NCI-H187 treated with DMSO at 0.1 percent for 48 hours (cell line): Measurements from ENCODE around the gene AFG3L2.

Source experiments
- DNase-seq: peaks from one replicate; lab custom pipeline; 2025; lab: John Stamatoyannopoulos, UW

Gene AFG3L2

GRCh38 chr18:12361770-12362378 is 15.2 kb downstream of the AFG3L2 start:
- no peak for DNase-seq

DNA sequence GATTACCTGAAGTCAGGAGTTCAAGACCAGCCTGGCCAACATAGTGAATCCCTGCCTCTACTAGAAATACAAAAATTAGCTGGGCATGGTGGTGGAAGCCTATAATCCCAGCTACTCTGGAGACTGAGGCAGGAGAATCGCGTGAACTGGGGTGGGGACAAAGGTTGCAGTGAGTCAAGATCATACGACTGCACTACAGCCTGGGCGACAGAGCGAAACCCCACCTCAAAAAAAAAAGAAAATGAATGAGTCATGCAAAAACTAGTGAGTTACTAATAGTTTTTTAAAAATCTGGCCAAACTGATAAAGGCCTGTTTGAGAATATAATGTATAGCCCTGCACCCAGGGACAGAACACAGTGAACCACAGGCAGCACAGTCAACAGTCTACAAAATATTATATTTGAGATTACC is 17.5 kb downstream of the AFG3L2 start:
- no peak for DNase-seq

DNA sequence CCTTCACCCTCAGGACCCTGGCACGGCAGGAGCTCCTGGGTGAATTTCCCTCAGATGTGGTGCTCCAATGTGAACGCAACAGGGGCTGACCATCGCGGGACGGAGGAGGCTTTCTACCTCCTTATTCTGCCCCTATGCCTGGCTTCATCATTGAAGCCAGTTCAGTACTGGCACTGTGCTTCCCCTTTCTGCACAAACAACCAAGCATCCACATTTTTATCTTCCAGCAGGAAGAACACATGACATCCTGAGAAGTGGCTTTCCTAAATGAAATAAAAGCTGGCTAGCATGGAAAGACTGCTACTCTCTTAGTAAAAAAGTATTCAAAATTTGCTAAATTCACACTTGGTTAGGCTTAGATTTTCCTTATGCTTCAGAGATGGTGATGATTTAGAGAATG is 24.8 kb downstream of the AFG3L2 start:
- DNase-seq, result no peak

DNA sequence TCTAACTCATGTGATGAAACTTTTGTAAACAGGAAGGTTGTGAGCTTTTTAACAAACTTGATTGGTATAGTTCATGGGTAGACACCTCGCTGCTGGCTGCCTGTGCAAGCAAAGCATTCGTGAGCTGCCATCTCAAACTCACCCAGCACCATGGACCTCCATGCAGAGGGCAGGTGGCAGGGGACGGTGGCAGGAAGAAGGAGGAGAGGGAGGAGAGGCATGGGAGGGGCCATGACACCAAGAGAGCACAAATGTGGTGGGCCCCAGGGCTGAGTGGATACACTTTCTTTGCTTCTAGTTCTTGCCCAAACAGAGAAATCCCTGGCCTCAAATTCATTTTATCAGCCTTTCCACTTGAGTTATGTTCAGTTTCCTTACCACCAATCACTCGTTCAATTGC is 29.1 kb downstream of the AFG3L2 start:
- no peak for DNase-seq

- no peak for DNase-seq
Observed at GRCh38 chr18:12346240-12346565, 30.8 kb downstream of the AFG3L2 start.

DNA sequence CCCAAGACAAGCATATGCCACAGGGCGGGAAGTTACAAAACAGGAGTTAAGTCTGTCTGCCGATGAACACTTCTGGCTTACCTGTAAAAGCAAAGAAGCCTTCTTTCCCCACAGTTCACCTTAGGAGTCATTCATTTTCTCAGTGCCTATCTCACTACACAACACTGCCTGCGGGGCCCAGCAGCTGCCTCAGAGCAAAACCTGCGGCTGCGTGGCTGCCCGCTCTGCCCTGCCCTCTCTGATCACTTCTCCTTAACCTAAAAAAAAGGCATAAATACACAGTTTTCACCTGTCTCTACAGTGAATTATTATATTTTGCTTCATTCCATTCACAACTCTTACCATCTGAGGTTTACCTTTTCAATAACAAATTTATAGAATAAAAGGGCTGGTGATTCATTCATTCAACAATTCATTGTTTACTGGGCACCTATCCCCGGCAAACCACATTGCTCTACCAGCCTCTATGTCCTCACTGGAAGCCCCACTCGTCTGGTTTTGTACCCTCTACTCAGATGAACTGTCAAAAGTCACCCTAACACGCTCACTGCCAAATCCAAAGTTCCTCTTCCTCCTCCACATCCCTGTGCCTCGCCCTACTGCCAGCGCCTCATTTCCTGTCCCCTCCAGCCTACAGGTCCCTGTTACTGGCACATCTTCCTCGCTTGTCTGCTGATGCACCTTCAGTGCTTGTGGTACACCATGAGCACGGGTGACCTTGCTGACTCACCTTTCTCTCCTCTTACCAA is 31.4 kb downstream of the AFG3L2 start:
- DNase-seq, result no peak

GRCh38 chr18:12342661-12343060 is 34.4 kb downstream of the AFG3L2 start:
- no peak for DNase-seq

GRCh38 chr18:12340945-12341660 is 35.9 kb downstream of the AFG3L2 start:
- DNase-seq, result no peak

GRCh38 chr18:12338382-12338781 is 38.6 kb downstream of the AFG3L2 start:
- DNase-seq, result no peak

DNA sequence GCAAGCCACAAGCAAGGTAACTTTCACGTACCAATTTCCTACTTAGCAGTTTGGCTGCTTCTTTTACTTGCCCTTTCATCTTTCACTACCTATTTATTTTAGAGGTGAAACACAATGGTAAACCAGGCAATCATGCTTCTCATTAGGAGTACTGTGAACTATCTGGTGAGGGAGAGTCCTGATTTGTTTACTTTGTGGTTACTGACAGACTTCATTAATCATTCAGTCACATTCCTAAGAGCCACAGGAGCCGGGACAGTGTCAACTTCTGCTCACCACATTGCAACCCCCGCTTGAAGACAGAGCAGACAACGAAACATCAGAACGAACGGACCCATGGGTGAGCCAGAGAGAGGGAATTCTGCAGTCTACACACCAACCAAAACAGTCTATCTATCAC is 40.1 kb downstream of the AFG3L2 start:
- no peak for DNase-seq

GRCh38 chr18:12336171-12336613 is 40.8 kb downstream of the AFG3L2 start:
- no peak for DNase-seq

- DNase-seq, result no peak
Observed at GRCh38 chr18:12335503-12335902, 41.5 kb downstream of the AFG3L2 start.

DNA sequence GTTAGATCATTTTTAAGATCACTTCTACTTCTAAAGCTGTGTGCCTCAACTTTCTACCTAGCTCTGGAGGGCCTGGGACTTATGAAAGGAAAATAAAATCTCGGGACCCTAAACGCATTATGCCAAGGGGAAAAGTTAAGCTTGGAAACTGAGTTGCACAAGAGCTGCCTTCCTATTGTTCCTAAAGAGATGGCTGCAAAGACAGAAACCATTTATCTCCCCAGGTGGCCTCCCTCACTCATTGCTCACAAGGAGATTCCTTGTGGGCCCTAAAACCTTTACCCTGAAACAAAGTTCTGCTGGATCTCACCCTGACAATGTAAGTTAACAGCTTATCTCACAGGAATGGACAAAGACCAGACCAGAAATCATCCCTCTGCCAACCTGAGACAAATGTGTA is 42.2 kb downstream of the AFG3L2 start:
- no peak for DNase-seq

DNA sequence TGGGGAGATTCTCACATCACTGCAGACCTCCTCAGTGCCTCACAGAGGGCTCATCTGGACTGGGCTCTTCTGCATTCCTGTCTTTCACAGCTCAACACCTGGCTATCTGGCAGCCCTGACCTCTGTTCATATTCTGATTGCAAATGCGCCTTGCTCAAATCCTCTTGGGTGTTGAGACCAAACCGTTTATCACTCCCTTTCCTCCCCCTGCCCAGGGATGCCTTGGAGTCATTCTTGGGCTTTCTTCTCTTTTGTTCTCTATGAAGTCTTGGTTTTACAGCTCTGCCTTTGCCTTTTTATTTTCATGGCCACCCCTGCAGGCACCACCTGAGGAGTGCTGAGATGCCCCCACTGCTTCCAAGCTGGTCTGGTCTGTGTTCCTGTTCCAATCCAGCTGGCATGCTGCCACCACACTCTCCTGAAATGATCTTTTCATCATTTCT is 42.6 kb downstream of the AFG3L2 start:
- no peak for DNase-seq

DNA sequence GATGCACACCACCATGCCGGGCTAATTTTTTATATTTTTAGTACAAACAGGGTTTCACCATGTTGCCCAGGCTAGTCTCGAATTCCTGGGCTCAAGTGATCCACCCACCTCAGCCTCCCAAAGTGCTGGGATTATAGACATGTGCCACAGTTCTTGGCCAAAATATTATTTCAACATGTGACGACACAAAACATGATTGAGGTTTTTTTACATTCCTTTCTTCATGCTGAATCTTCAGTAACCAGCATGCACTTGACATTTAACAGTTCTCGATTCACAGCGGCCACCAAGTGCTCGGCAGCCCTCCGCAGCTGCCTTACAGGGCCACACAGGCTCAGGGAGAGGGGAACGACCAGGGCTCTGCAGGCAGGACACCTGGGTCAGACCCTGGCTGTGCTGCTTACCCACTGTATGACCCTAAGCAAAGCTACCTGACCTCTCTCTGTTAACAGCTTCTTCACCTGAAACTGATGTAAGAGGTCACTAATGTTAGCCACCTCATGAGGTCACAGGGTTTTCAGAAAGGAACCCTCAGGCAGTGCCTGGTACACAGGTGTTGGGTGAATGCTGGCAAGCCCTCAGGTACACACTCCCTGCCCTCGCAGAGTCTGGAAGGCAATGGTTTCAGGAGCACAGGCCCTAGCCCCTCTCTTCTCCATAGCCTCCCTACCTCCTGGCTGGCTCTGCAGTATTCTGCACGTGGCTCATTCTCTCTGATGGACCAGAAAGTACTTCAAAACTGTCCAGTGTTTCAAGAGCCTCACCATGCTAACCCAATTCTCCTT is 43.3 kb downstream of the AFG3L2 start:
- DNase-seq, result no peak

GRCh38 chr18:12330766-12331165 is 46.3 kb downstream of the AFG3L2 start:
- DNase-seq, result no peak

DNA sequence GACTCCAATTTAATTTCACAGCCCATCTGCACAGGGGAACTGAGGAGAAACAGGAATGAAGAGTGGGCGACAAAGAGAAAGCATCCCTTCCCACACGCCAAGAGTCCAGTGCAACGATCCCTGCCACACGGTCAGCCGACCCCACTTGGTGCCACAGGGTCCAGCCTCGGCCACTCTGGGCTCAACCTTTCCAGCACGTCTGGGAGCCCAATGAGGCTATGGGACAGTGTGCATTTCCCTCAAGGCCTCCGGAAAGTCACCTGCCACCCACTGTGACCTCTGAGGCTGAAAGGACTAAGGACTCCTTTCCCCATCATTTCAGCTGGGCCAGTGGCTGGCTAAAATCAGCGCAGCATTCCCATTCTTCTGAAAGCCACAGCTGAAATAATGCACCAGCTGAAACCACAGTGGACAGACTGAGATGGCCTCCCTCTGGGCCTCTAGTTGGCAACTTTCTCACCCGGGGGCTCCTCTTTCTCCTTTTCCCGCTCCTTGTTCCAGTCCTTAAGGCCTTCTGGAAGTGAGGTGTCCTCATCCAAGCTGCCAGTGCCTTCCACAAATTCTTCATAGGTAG is 47.8 kb downstream of the AFG3L2 start:
- no peak for DNase-seq

GRCh38 chr18:12328179-12328823 is 48.7 kb downstream of the AFG3L2 start:
- no peak for DNase-seq

DNA sequence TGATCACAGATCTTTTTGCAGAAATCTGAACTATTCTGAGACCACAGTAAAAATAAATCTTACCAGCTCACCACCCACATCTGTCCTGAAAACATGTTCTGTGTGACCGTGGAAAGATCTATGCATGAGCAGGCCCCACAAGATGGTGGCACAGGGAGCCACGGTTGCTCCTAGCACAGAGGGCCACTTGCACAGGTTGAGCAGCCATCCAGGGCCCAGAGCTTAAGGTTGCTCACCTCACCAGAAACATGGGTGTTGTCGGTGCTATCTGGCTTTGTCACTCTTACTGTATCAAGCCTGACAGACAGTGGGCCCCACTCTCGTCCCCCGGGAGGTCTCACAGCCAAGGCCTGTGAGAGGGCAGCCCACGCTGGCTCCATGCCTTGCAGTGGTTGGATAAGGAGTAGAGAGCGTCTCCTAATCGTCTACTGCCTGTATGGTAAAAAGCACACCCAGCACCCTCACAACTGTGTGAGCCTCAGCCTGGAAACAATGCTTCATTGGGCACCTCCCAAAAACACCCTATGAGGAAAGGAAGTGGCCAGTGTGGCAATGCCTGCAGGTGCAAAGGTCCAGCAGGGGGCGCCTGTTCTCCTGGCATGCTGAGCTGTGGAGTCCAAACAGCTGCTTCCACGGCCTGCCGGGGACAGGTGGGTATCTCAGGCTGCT is 49.4 kb downstream of the AFG3L2 start:
- no peak for DNase-seq

GRCh38 chr18:12326711-12327460 is 50.1 kb downstream of the AFG3L2 start:
- DNase-seq, result no peak
